ENCODE results near the gene ERBB3.

- TF ChIP-seq USF2 (IDR thresholded peaks at IDR 0.05; ENCODE audit: low read depth, low read length): no peak
- no peak for TF ChIP-seq CTCF (conservative IDR thresholded peaks at IDR 0.05; ENCODE audit: low read depth, low read length)
- TF ChIP-seq POLR2A (IDR thresholded peaks at IDR 0.05; ENCODE audit: low read depth, low read length): no peak
- TF ChIP-seq SMC3 (IDR thresholded peaks at IDR 0.05; ENCODE audit: low read depth, low read length): no peak
- TF ChIP-seq MXI1 (IDR thresholded peaks at IDR 0.05; ENCODE audit: borderline replicate concordance, low read depth, low read length): no peak
- TF ChIP-seq RAD21 (IDR thresholded peaks at IDR 0.05; ENCODE audit: low read length): no peak
- TF ChIP-seq BHLHE40 (IDR thresholded peaks at IDR 0.05; ENCODE audit: low read depth, low read length): no peak
Observed at GRCh38 chr12:56141946-56142784, 62.2 kb downstream of the ERBB3 start.

All from IMR-90 (cell line).